GM21367 (cell line): ENCODE data around the gene L3MBTL2.
"Not testable (repeated sequence)": the region's sequence is repeated elsewhere in the genome, so short reads cannot be mapped to it uniquely, and the experiment has no call there.

Experiments
- ATAC-seq: cut with Tn5 transposase; IDR thresholded peaks from one replicate; pipeline ENCODE4 v1.9.1; 2021; ENCODE audit not compliant: unreplicated experiment

Gene L3MBTL2

GRCh38 chr22:41240377-41241132, 35.4 kb downstream of the L3MBTL2 start, which contains the start of gene CHADL:
Gene CHADL, minus strand, starts transcription at chr22:41240931. Its CDS starts 50 bp downstream, at chr22:41240881.
- no peak for ATAC-seq

DNA sequence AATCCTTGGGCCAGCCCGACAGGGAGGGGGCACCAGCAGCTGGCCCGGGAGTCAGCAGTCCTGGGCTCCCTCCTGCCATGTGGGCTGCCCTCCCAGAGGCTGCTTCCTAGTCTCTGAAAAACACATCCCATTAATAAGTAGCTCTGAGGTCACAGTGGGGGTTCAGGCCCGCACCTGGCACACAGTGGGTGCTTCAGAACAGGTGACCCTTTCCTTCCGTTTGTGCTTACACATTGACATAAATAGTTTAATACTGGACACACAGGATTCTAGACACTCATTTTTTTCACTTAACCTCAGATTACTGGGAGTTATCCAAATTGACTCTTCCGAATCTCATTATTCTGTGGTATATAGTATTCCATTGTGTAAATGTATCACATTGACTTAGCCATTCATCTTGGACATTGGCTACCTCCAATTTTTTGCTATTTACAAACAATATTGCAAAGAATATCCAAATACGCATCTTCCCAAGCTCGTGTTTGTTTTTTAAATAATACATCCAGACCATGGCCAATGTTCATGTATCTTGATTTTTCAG, 36.1 kb downstream of the L3MBTL2 start:
- ATAC-seq, result no peak

GRCh38 chr22:41242396-41243117, 37.4 kb downstream of the L3MBTL2 start:
- ATAC-seq, result no peak

DNA sequence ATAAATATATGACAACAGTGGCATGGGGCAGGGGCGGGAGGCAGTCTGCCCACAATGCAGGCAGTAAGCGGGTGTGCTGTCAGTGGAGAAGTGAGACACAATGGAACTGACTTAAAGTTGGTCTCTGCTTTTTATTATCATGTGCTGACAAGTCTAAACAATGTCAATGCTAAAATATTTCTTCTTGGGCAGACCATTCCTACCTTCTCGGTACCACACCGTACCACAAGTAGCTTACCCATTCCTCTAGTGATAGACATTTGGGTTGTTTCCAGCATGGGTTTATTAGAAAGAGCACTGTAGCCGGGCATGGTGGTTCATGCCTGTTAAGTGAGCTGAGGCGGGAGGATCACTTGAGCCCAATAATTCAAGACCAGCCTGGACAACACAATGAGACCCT, 38.2 kb downstream of the L3MBTL2 start:
- no peak for ATAC-seq

DNA sequence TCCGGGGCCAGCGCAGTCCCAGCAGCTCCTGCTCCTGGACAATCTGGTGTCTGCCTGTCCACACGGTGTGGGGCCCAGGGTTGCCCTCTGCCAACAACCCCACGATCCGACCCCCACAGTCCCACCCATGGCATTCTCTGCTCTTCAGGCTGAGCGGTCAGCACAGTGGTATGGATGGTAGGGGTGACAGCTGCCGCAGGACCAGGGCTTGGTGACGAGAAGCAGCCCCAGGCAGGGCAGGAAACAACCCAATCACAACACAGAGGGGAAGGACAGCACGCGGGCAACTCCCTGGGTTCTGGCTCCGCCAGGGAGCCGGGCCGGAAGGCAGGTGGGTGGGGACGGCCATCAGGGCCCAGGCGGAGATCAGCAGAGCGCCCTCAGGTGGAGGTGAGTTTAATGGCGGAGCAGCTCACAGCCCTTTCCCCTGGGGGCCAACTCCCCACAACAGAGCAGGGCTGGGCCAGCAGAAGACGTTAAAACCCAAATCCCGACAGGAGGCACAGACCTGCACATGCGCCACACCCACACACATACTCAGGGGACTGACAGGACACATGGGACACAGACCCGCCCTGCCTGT, 40.9 kb downstream of the L3MBTL2 start:
- ATAC-seq, result no peak

DNA sequence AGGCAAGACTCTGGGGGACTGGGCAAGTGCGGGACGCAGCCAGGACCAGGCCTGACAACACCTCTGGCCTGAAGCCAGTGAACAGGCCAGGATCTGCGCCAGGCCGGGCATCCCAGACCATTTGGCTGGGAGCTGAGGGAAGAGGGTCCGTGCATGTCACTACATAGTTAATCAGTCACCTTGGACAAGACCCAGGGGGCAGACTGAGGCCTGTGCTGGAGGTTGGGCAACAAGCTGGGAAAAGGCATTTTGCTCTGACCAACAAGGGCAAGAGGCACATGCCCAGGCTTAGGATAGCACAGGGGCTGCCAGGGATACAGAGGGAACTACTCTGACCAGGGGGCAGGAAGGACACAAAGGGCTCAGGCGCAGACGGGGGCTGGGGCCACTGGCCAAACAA, 42.6 kb downstream of the L3MBTL2 start:
- no peak for ATAC-seq

DNA sequence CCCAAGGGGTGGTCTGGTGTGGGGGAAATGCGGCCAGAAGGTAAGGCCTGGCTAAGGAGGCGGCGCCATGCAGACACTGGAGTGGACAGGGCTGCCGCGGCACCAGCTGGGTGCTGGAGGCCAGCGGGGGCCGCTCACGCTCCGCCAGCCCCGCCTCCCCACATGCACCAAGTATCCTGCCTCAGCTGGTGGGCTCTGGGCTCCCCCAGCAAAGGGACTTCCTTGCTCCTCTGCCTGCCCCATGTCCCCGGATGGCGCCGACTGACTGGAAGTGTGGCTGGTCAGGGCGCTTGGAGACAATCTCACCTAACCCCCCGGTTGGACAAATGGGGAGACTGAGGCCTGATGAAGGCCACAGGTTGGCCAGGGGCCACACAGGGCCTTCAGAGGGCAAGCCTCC, 43.2 kb downstream of the L3MBTL2 start:
- ATAC-seq, result no peak

DNA sequence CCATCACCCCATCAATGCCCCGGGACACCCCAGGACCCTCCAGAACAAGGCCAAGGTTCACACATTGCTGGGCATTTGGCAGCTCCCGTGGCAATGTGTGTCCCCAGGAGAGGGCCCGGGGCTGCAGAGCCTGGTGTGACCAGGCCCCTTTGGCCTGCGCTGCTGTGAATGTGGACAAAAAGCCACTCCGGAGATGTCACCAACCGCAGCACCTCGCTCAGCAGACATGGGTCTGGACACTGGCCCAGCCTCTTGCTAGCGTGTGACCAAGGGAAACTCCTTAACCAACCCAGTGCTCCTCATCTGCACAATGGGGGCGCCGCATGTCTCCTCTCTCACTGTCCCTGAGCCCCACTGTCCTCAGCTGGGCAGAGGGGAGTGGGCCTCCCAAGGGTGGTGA, 43.6 kb downstream of the L3MBTL2 start:
- no peak for ATAC-seq

DNA sequence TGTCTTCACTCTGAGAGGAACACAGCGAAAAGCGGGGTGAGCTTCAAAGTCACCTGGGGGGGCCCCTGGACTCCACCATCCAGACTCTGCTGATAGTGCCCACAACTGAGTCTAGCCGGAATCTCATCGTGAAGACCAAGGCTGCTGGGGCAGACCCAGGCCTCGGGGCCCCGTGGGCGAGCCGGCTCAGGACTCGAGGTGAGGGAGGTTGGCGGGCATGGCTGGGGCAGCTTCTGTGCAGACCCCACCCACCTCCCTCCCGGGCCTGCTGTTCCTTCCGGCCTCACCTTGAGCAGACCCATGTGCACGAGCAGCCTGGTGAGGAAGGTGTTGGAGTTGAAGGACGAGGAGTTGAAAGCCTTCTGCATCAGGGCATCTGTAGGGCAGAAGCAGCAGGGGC, 44.3 kb downstream of the L3MBTL2 start:
- ATAC-seq, result no peak

DNA sequence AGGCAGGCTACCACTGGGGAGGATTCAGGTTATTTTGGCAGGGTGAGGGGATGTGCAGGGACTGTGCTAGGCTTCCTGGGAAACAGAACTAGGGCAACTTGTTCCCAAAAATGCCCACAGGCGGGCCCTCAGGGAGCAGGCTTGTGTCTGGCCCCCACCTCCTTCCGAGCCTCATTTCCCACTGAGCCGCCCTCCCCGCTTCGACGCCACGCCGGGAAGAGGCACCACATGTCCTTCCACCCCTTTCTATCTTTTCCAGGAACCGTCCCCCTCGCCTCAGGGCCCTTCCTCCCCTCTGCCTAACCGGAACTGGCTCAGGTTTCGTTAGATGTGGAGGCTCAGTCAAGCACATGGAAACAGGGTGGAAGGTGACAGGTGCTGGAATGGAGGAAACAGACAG, 45.0 kb downstream of the L3MBTL2 start:
- no peak for ATAC-seq

GRCh38 chr22:41252365-41252764, 47.3 kb downstream of the L3MBTL2 start:
- ATAC-seq, result no peak

DNA sequence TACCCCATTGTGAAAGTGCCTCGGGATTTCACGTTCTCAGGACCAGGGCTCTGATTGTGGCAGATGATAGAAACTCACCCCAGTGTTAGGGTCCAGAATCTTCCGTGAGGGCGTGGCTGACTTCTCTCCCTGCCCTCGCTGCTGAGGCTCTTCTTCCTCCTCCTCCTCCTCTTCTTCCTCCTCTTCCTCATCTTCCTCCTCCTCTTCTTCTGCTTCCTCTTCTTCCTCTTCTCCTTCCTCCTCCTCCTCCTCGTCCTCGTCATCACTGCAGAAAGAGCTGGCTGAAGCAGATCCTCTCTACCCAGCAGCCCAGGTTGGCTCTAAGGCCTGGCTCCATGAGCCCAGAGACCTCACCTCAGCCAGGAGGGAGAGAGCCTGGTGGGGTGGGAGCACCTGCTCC, 49.1 kb downstream of the L3MBTL2 start:
- ATAC-seq, result no peak

GRCh38 chr22:41256254-41257253, 51.4 kb downstream of the L3MBTL2 start:
- no peak for ATAC-seq

DNA sequence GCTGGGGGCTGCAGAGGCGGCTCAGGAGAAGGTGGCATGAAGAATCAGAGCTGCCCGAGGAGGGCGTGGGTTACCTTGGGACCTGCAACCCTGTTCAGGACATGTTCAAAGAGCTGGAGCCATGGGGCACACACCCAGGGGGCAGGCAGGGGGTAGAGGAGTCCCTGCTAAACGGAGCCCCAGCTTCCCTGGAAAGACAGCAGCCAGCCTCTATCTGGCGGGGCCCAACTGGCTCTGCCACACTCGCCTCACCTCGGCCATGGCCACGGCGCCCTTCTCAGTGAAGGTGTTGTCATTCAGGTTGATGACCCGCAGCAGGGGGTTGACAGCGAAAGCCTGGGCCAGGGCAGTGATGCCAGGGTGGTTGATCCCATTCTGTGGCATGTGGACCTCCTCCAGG, 52.6 kb downstream of the L3MBTL2 start:
- ATAC-seq, result no peak

DNA sequence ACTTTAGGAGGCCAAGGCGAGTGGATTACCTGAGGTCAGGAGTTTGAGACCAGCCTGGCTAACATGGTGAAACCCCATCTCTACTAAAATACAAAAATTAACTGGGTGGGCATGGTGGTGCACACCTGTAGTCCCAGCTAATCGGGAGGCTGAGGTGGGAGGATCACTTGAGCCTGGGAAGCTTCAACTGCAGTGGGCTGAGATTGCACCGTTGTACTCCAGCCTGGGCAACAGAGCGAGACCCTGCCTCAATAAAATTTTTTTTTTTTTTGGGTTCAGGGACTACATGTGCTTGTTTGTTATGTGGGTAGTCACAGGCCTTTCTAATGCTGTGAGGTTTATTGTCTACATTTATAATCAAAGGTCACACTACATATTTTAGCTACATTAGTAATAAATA, 54.6 kb downstream of the L3MBTL2 start:
- ATAC-seq, result not testable (repeated sequence)

GRCh38 chr22:41260871-41261270, 55.8 kb downstream of the L3MBTL2 start:
- ATAC-seq, result no peak

DNA sequence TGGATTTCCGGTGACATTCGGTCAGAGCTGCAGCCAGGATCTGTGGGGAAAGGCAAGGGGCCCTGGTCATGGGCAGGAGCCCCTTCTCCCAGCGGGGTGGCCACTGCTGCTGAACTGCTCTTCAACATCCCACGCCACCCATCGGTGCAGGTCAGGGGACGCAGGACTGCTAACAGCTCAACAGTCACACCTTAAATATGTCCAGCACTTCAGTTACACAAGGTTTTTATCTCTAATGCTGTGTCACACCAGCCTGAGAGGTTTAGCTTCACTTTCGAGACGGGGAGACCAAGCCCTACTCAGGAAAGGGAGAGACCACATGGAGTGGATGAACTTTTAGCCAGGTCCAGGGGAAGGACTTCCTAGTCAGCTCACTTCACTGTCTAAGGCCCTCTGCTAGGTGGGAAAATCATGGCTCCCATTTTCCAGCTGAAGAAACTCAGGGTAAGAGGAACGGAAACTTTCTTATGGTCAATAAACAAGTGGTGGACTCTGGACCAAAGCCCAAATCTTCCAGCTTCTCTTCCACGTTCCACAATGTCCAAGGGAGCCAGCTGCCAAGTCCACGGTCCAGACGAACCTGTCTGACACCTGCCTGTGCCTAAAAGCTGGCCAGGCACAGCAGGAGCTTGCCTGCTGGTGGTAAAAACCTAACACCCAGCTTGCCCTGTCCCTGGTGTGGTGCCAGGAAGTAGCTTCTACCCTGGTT, 56.6 kb downstream of the L3MBTL2 start:
- no peak for ATAC-seq

DNA sequence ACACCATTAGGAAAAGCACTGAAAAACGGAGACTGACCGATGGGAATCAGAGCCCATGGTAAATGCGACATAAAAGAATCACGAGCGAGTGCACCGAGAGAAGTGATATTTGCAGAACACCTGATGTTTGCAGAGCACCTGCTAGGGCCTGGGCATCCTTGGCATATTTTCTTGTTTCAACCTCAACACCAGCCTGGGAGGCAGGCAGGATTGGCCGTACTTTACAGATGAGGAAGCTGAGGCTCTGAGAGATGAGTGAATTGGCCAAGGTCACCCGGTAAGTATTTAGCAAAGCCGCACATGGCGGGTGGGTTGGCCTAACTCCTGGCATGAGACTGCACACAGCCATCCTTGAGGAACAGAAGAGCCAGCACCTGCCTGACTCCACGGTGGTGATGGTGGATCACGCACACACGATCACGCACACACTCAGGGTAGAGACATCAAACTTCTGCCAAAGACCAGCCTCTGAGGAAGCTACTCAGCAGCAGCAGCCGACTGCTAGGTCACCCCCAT, 57.2 kb downstream of the L3MBTL2 start:
- ATAC-seq, result no peak

DNA sequence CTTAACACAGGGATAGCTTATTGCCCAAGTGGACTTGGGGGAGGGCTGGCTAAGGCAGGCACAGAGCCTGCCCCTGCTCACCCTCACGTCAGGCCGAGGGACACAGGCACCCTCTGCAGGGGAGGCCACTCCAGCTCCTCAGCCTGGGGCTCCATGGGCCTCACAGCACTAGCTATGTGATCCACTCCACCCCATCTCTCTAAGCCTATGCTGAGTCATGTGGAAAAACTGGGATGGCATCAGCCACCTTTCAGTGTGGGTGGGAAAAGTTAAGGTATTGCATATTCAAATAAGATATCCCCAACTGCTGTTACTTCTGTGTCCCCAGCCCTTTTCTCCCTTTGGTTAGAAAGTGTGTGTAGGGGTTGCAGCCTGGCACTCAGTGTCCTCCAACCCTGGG, 58.6 kb downstream of the L3MBTL2 start:
- no peak for ATAC-seq
